Type B pancreatic cell (in vitro differentiated cells): ENCODE measurements around the gene PIM3. TPM values are rescaled to one million over a fixed set of nuclear protein-coding genes. Genes with fewer than 3 reads are reported as not detected.

ENCODE experiments used
- DNase-seq: peaks from one replicate; pipeline ENCODE4 v3.0.0; 2021; ENCODE audit warnings: mixed read lengths; ENCODE audit not compliant: unreplicated experiment; ENCODE audit errors: extremely low spot score
- H3K27ac Mint-ChIP-seq: 2 replicates; pipeline ENCODE4 v1.8.0; 2021; ENCODE audit warnings: mild to moderate bottlenecking, mixed read lengths
- H3K27me3 Mint-ChIP-seq: 2 replicates; pipeline ENCODE4 v1.8.0; 2021; ENCODE audit warnings: mixed read lengths
- H3K36me3 Mint-ChIP-seq: 2 replicates; pipeline ENCODE4 v1.8.0; 2021; ENCODE audit warnings: mixed read lengths
- H3K4me1 Mint-ChIP-seq: one replicate; pipeline ENCODE4 v1.8.0; 2021; ENCODE audit warnings: mixed read lengths; ENCODE audit not compliant: unreplicated experiment
- H3K4me3 Mint-ChIP-seq: 2 replicates; pipeline ENCODE4 v1.8.0; 2021; ENCODE audit warnings: mild to moderate bottlenecking, mixed read lengths
- H3K9me3 Mint-ChIP-seq: 2 replicates; pipeline ENCODE4 v1.8.0; 2021; ENCODE audit warnings: mixed read lengths
- total RNA-seq: library from RNA; stranded (reverse); gene quantifications from 2 replicates; pipeline ENCODE4 v1.2.1, GENCODE V29; 2021; ENCODE audit warnings: low replicate concordance
- TF ChIP-seq, protein P1 (sequence below): fragments of 200-600 bp; sonication (generic); conservative IDR thresholded peaks from 2 replicates; pipeline ENCODE4 v1.5.0; 2021; ENCODE audit warnings: antibody characterized with exemption, mild to moderate bottlenecking

Gene PIM3
- total RNA-seq, 1 donor from 2014 or later, result 36.7 TPM

DNA sequence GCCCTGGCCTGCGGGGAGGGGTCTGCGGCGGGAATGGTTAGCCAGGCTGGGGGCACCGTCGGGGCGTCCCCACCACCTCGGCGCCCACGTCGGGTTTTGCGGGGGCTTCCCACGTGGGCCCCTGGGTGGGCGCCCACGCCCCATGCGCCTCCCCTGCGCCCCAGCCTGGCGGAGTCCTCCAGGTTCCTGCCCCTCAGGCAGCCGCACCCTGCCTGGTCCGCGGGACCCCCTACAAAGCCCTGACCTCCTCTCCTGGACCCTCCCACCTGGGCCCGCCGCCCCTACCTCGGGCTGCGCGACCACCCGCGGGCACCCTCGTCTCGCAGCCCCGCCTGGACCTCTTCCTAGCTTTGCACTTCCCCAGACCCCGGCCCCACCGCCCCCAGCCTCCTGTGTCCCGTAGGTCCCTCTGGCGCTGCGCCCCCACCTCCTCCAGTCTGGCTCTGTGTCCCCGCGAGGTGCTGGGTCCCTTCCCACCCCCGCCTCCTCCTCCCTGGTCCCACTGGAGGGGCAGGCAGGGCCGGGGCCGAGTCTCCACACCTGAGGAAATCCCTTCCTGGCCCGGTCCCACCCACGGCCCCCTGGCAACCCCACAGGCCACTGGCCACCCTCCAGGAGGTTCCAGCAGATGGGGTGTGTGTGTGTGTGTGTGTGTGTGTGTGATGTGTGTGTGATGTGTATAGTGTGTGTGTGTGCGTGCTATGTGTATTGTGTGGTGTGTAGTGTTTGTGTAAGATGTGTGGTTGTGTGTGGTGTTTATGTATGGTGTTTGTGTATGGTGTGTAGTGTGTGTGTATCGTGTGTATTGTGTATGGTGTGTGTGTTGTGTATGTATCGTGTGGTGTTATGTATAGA is 11.8 kb downstream of the PIM3 start:
- peaks cover 14% of the 10 kb centered on the region for H3K4me1 Mint-ChIP-seq
- TF ChIP-seq, protein P1, sequence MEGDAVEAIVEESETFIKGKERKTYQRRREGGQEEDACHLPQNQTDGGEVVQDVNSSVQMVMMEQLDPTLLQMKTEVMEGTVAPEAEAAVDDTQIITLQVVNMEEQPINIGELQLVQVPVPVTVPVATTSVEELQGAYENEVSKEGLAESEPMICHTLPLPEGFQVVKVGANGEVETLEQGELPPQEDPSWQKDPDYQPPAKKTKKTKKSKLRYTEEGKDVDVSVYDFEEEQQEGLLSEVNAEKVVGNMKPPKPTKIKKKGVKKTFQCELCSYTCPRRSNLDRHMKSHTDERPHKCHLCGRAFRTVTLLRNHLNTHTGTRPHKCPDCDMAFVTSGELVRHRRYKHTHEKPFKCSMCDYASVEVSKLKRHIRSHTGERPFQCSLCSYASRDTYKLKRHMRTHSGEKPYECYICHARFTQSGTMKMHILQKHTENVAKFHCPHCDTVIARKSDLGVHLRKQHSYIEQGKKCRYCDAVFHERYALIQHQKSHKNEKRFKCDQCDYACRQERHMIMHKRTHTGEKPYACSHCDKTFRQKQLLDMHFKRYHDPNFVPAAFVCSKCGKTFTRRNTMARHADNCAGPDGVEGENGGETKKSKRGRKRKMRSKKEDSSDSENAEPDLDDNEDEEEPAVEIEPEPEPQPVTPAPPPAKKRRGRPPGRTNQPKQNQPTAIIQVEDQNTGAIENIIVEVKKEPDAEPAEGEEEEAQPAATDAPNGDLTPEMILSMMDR, result no peak
- no peak for DNase-seq
- no peak overlapping the region for H3K27ac Mint-ChIP-seq
- H3K9me3 Mint-ChIP-seq, result no peaks in the 10 kb centered on the region
- no peak overlapping the region for H3K4me3 Mint-ChIP-seq
- H3K27me3 Mint-ChIP-seq, result peaks cover 14% of the 10 kb centered on the region
- no peaks in the 10 kb centered on the region for H3K36me3 Mint-ChIP-seq

DNA sequence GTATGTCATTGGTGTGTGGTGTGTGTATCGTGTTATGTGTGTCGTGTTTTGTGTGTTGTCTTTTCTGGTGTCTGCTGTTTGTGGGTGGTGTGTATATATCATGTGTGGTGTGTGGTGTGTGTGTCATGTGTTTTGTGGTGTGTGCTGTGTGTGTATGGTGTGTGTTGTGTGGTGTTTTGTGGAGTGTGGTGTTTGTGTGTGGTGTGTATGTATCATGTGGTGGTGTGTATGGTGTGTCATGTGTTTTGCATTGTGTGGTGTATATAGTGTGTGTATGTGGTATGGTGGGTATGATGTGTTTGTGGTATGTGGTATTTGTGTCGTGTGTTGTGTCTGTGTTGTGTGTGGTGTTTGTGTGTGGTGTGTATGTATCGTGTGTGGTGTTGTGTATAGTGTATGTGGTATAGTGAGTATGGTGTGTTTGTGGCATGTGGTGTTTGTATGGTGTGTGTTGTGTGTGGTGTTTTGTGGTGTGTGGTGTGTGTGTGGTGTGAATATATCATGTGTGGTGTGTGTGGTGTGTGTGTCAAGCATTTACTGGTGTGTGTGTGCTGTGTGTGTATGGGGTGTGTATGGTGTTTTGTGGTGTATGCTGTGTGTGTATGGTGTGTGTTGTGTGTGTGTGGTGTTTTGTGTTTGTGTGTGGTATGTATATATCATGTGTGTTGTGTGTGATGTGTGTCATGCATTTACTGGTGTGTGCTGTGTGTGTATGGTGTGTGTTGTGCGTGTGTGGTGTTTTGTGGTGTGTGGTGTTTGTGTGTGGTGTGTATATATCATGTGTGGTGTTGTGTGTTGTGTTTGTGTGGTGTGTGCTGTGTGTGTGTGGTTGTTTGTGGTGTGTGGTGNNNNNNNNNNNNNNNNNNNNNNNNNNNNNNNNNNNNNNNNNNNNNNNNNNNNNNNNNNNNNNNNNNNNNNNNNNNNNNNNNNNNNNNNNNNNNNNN is 12.7 kb downstream of the PIM3 start:
- H3K27me3 Mint-ChIP-seq, result peaks cover 15% of the 10 kb centered on the region
- peaks cover 10% of the 10 kb centered on the region for H3K4me1 Mint-ChIP-seq
- H3K27ac Mint-ChIP-seq, result no peak overlapping the region
- no peaks in the 10 kb centered on the region for H3K36me3 Mint-ChIP-seq
- TF ChIP-seq, protein P1, result no peak
- H3K9me3 Mint-ChIP-seq, result no peaks in the 10 kb centered on the region
- DNase-seq, result no peak
- no peak overlapping the region for H3K4me3 Mint-ChIP-seq

DNA sequence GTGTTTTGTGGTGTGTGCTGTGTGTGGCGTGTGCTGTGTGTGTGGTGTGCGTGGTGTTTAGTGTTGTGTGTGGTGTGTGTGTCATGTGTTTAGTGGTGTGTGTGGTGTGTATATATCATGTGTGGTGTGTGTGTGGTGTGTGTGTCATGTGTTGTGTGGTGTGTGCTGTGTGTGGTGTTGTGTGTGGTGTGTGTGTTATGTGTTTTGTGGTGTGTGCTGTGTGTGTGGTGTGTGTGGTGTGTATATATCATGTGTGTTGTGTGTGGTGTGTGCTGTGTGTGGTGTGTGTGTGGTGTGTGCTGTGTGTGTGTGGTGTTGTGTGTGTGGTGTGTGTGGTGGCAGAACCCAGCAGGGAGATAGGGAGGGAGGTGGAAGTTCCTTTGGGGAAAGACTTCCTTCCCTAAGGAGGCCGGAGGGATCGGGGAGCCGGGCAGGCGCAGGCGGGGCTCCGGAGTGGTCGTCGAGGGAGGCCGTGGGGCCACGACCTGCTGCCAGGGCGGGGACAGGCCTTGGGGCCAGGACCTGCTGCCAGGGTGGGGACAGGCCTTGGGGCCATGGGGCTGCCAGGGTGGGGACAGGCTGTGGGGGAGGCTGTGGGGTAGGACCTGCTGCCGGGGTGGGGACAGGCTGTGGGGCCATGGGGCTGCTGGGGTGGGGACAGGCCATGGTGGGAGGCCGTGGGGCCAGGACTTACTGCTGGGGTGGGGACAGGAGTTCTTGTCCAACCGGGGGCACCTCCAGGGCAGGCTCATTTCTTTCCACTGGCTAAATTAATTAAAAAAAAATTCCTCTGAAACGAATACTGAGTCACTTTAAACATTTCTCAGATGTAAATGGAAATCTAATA is 15.2 kb downstream of the PIM3 start:
- Mint-ChIP-seq H3K36me3 (no peaks in the 10 kb centered on the region), H3K4me3 (no peak overlapping the region), H3K4me1 (peaks cover 6% of the 10 kb centered on the region), H3K9me3 (peaks cover 8% of the 10 kb centered on the region), H3K27ac (peak overlapping the region; percentile 59), H3K27me3 (peaks cover 24% of the 10 kb centered on the region)
- TF ChIP-seq, protein P1, result no peak
- no peak for DNase-seq

DNA sequence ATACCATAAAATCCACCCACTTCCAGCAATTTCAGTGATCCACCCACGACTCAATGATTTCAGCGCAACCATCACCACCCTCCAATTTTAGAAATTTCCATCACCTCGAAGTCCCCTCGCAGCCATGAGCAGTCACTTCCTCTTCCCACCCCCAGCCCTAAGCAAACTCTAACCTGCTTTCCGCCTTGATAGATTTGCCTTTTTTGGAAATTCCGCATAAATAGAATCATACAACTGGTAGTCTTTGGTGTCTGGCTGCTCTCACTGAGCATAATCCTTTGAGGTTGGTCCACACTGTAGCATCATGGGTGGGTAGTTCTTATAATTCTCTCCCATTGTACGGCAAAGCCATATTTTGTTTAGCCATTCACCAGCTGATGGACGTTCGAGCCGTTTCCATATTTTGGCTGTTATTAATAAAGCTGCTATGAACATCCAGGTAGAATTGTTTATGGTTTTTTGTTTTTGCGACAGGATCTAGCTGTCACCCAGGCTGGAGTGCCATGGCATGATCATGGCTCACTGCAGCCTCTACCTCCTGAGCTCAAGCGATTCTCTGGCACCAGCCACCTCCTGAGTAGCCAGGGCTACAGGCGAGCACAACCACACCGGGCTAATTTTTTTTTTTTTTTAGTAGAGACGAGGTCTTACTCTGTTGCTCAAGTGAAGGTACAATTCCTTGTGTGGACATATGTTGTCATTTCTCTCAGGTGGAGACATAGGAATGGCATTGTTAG is 16.0 kb downstream of the PIM3 start:
- Mint-ChIP-seq H3K4me3 (peak overlapping the region; percentile 32), H3K4me1 (peaks cover 6% of the 10 kb centered on the region), H3K27me3 (peaks cover 24% of the 10 kb centered on the region), H3K9me3 (peaks cover 8% of the 10 kb centered on the region), H3K27ac (peak overlapping the region; percentile 59), H3K36me3 (no peaks in the 10 kb centered on the region)
- DNase-seq, result no peak
- TF ChIP-seq, protein P1, result no peak
